Right lobe of liver (tissue), 4 donors: ENCODE data around the gene AOAH.

Source experiments
- POLR2A ChIP-seq: fragments of 450-650 bp; IDR thresholded peaks from one replicate; pipeline ENCODE4 v1.6.1; 2017; ENCODE audit warnings: antibody characterized with exemption, mild to moderate bottlenecking
- TF ChIP-seq, protein P1 (sequence below), 4 donors: fragments of 200-600 bp in 3 of 4; fragments of 450-650 bp in 1 of 4; IDR thresholded peaks; one replicate each; pipeline versions ENCODE4 v1.5.1 to v1.8.0; 2016 to 2022; ENCODE audit warnings: antibody characterized with exemption in 4 of 4, mild to moderate bottlenecking in 2 of 4
- donor health status: DM: no; HTN: no; CAD: no.
- donor health status: DM: no; HTN: no; CAD: no.
- donor health status: DM: no; HTN: yes; CAD: no.

- no peak for TF ChIP-seq POLR2A
- TF ChIP-seq, protein P1, sequence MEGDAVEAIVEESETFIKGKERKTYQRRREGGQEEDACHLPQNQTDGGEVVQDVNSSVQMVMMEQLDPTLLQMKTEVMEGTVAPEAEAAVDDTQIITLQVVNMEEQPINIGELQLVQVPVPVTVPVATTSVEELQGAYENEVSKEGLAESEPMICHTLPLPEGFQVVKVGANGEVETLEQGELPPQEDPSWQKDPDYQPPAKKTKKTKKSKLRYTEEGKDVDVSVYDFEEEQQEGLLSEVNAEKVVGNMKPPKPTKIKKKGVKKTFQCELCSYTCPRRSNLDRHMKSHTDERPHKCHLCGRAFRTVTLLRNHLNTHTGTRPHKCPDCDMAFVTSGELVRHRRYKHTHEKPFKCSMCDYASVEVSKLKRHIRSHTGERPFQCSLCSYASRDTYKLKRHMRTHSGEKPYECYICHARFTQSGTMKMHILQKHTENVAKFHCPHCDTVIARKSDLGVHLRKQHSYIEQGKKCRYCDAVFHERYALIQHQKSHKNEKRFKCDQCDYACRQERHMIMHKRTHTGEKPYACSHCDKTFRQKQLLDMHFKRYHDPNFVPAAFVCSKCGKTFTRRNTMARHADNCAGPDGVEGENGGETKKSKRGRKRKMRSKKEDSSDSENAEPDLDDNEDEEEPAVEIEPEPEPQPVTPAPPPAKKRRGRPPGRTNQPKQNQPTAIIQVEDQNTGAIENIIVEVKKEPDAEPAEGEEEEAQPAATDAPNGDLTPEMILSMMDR (IDR thresholded peaks at IDR 0.05), result no peak
Measured at GRCh38 chr7:36506130-36506798, 218.0 kb downstream of the AOAH start.
